Esophagus mucosa (tissue), 1 donor: Measurements from ENCODE around the gene FLG. TPM values are rescaled to one million over a fixed set of nuclear protein-coding genes. Genes with fewer than 3 reads are reported as not detected.
"Not testable (repeated sequence)": the region's sequence is repeated elsewhere in the genome, so short reads cannot be mapped to it uniquely, and the experiment has no call there.

ENCODE experiments used
- ATAC-seq: fragments of 200-7000 bp; cut with Tn5 transposase; one replicate; pipeline ENCODE4 v1.9.1; 2020
- total RNA-seq: library from RNA; stranded (reverse); gene quantifications from one replicate; pipeline ENCODE4 v1.2.4, GENCODE V29; 2023
- donor health status: DM: yes; HTN: yes; CAD: no.

The FLG gene
- total RNA-seq, 1 donor from 2014 or later, result 0.40 TPM

- not testable (repeated sequence) for ATAC-seq
Observed at GRCh38 chr1:152256394-152256793, 68.6 kb downstream of the FLG start.

Other genes starting within 250 kb of the FLG start
- not detected for gene TCHHL1, start 236.2 kb downstream of the FLG start, total RNA-seq
- gene TCHH, start 209.8 kb downstream of the FLG start, total RNA-seq, result 0.08 TPM
- gene RPTN, start 166.0 kb downstream of the FLG start, total RNA-seq, result 0.08 TPM
- gene HRNR, start 101.0 kb downstream of the FLG start, total RNA-seq, result not detected
- not detected for gene FLG2, start 34.8 kb upstream of the FLG start, total RNA-seq
- 1,110 TPM for gene CRNN, start 89.0 kb upstream of the FLG start, total RNA-seq
- gene LCE5A, start 185.6 kb upstream of the FLG start, total RNA-seq, result not detected
- gene CRCT1, start 189.2 kb upstream of the FLG start, total RNA-seq, result 248 TPM
- gene LCE3E, start 241.5 kb upstream of the FLG start, total RNA-seq, result 4.3 TPM